HG03108 (cell line): Measurements from ENCODE around the gene PLD3.

Source experiments
- ATAC-seq: cut with Tn5 transposase; IDR thresholded peaks from one replicate; pipeline ENCODE4 v1.9.1; 2021; ENCODE audit warnings: moderate library complexity; ENCODE audit not compliant: unreplicated experiment

The PLD3 gene

GRCh38 chr19:40411958-40412499 lies 63.5 kb downstream of the PLD3 start:
- ATAC-seq, result no peak

GRCh38 chr19:40412866-40413265 lies 64.4 kb downstream of the PLD3 start:
- no peak for ATAC-seq

- no peak for ATAC-seq
Measured at GRCh38 chr19:40413291-40413845, 64.9 kb downstream of the PLD3 start, which contains the start of gene PRX. TSS of gene PRX (minus strand) at chr19:40413378. CDS start at chr19:40407932, 5,446 bp downstream.

GRCh38 chr19:40414542-40415535 lies 66.3 kb downstream of the PLD3 start:
- ATAC-seq, result no peak

- no peak for ATAC-seq
Measured at GRCh38 chr19:40415768-40416167, 67.3 kb downstream of the PLD3 start.

GRCh38 chr19:40416918-40417642 lies 68.6 kb downstream of the PLD3 start:
- peak; percentile 28 for ATAC-seq

GRCh38 chr19:40417643-40417981 lies 69.1 kb downstream of the PLD3 start:
- ATAC-seq, result no peak

- ATAC-seq, result no peak
Measured at GRCh38 chr19:40418040-40418439, 69.5 kb downstream of the PLD3 start.

- no peak for ATAC-seq
Measured at GRCh38 chr19:40419066-40419612, 70.6 kb downstream of the PLD3 start.

GRCh38 chr19:40419780-40420179 lies 71.3 kb downstream of the PLD3 start:
- ATAC-seq, result no peak

GRCh38 chr19:40420451-40420765 lies 71.9 kb downstream of the PLD3 start:
- ATAC-seq, result no peak

GRCh38 chr19:40420766-40421765 lies 72.6 kb downstream of the PLD3 start:
- ATAC-seq, result peak; percentile 36

- no peak for ATAC-seq
Measured at GRCh38 chr19:40421993-40422747, 73.7 kb downstream of the PLD3 start.

GRCh38 chr19:40422748-40423566 lies 74.5 kb downstream of the PLD3 start:
- ATAC-seq, result no peak

- no peak for ATAC-seq
Measured at GRCh38 chr19:40423938-40424337, 75.4 kb downstream of the PLD3 start.

GRCh38 chr19:40424637-40425449 lies 76.3 kb downstream of the PLD3 start:
- ATAC-seq, result no peak

- peak; percentile 77 for ATAC-seq
Measured at GRCh38 chr19:40425450-40426287, 77.2 kb downstream of the PLD3 start, which contains the start of gene SERTAD1. TSS of gene SERTAD1 (minus strand) at chr19:40425992. CDS start at chr19:40423546, 2,446 bp downstream.
